ENCODE measurements around the gene RBM38. TPM values are rescaled to one million over a fixed set of nuclear protein-coding genes. Genes with fewer than 3 reads are reported as not detected.
"Not testable (repeated sequence)": the region's sequence is repeated elsewhere in the genome, so short reads cannot be mapped to it uniquely, and the experiment has no call there.

RBM38 gene
- total and polyA plus RNA-seq, 3 donors from 2014 or later, result 69.6 to 114 (median 108) TPM

GRCh38 chr20:57347393-57347792 is 43.8 kb upstream of the RBM38 start:
- no peak for DNase-seq
- H3K27ac ChIP-seq, result no peak overlapping the region
- intact Hi-C loops (cut with DNase I; ENCODE audit: low total_unique reads), result loop anchor here (5.0 kb wide), 1 partner anchor 260 kb away; no protein-coding TSS in a partner anchor
- H3K27me3 ChIP-seq, result no peaks in the 10 kb centered on the region
- H3K36me3 ChIP-seq (ENCODE audit: low read depth, missing control alignments), result no peaks in the 10 kb centered on the region
- H3K9me3 ChIP-seq, result no peaks in the 10 kb centered on the region
- WGBS, 2 donors, result 71 to 74% methylated on average over 4 of the region's 4 CpGs
- no peaks in the 10 kb centered on the region for H3K4me1 ChIP-seq
- TF ChIP-seq CTCF (IDR thresholded peaks at IDR 0.05), result no peak
- no peak for TF ChIP-seq POLR2A (IDR thresholded peaks at IDR 0.05)
- no peak overlapping the region for H3K4me3 ChIP-seq

GRCh38 chr20:57348200-57348921 is 42.8 kb upstream of the RBM38 start:
- intact Hi-C loops (cut with DNase I; ENCODE audit: low total_unique reads), result loop anchor here (5.0 kb wide), 1 partner anchor 261 kb away; no protein-coding TSS in a partner anchor

GRCh38 chr20:57348922-57349574 is 42.1 kb upstream of the RBM38 start:
- intact Hi-C loops (cut with DNase I; ENCODE audit: low total_unique reads), result loop anchor here (5.0 kb wide), 1 partner anchor 262 kb away; no protein-coding TSS in a partner anchor

More at GRCh38 chr20:57348200-57348921, 42.8 kb upstream of the RBM38 start:
- not testable (repeated sequence) for H3K27me3 ChIP-seq; H3K27ac ChIP-seq; H3K4me1 ChIP-seq; H3K9me3 ChIP-seq; H3K36me3 ChIP-seq (ENCODE audit: low read depth, missing control alignments); DNase-seq
- WGBS, 2 donors, result 50 to 62% methylated on average over 2 to 46 of the region's 47 CpGs
- H3K4me3 ChIP-seq, result peak overlapping the region in 1 of 2 donors; percentile 25

GRCh38 chr20:57350081-57350710 is 41.0 kb upstream of the RBM38 start:
- H3K27ac ChIP-seq, result no peak overlapping the region
- intact Hi-C loops (cut with DNase I; ENCODE audit: low total_unique reads), result no loop called here

More at GRCh38 chr20:57348922-57349574, 42.1 kb upstream of the RBM38 start:
- WGBS, 2 donors, result 63 to 83% methylated on average over 4 to 21 of the region's 21 CpGs
- H3K36me3 ChIP-seq (ENCODE audit: low read depth, missing control alignments); H3K4me1 ChIP-seq; H3K9me3 ChIP-seq; H3K27ac ChIP-seq; H3K27me3 ChIP-seq: not testable (repeated sequence)
- peak overlapping the region in 1 of 2 donors; percentile 25 for H3K4me3 ChIP-seq
- peak; percentile 64 for DNase-seq

GRCh38 chr20:57350726-57351041 is 40.5 kb upstream of the RBM38 start:
- peak overlapping the region; percentile 82 for H3K4me3 ChIP-seq
- H3K4me1 ChIP-seq; DNase-seq; intact Hi-C loops (cut with DNase I; ENCODE audit: low total_unique reads); H3K27me3 ChIP-seq; H3K36me3 ChIP-seq (ENCODE audit: low read depth, missing control alignments); H3K9me3 ChIP-seq: not testable (repeated sequence)
- peak overlapping the region; percentile 57 to 84 for H3K27ac ChIP-seq
- 11 to 20% methylated on average over 1 to 15 of the region's 24 CpGs for WGBS, 2 donors

More at GRCh38 chr20:57350081-57350710, 41.0 kb upstream of the RBM38 start:
- TF ChIP-seq POLR2A (IDR thresholded peaks at IDR 0.05) (no peak), CTCF (IDR thresholded peaks at IDR 0.05) (no peak)
- H3K36me3 ChIP-seq (ENCODE audit: low read depth, missing control alignments), result no peaks in the 10 kb centered on the region
- H3K9me3 ChIP-seq, result no peaks in the 10 kb centered on the region
- DNase-seq, result no peak
- H3K4me3 ChIP-seq, result peak overlapping the region in 1 of 2 donors; percentile 82
- no peaks in the 10 kb centered on the region for H3K27me3 ChIP-seq
- WGBS, 2 donors, result 46 to 71% methylated on average over 15 to 16 of the region's 16 CpGs
- H3K4me1 ChIP-seq, result no peaks in the 10 kb centered on the region

Data from testis (tissue), 3 donors.